HepG2 (cell line): ENCODE measurements around the gene PTGES3. TPM values are rescaled to one million over a fixed set of nuclear protein-coding genes. Genes with fewer than 3 reads are reported as not detected.
A peak's percentile ranks its signal among the peaks of the same experiment; 100 is the strongest.

ENCODE experiments used
- IRF9 ChIP-seq: sonication (generic); formaldehyde crosslinking; IDR thresholded peaks from 2 replicates; pipeline ENCODE4 v1.8.0; 2022; ENCODE audit warnings: missing genetic modification reagents, mild to moderate bottlenecking, borderline replicate concordance
- IRX3 ChIP-seq: sonication (generic); formaldehyde crosslinking; IDR thresholded peaks from 2 replicates; pipeline ENCODE4 v1.8.1; 2023; ENCODE audit warnings: mild to moderate bottlenecking, low read depth, missing genetic modification reagents, borderline replicate concordance
- MTERF4 ChIP-seq: sonication (generic); formaldehyde crosslinking; IDR thresholded peaks from 2 replicates; pipeline ENCODE4 v1.8.0; 2023; ENCODE audit warnings: mild to moderate bottlenecking, missing genetic modification reagents
- NFYB ChIP-seq: sonication (generic); formaldehyde crosslinking; IDR thresholded peaks from 2 replicates; pipeline ENCODE4 v1.4.0; 2020; ENCODE audit warnings: missing genetic modification reagents
- PAF1 ChIP-seq: IDR thresholded peaks from 2 replicates; pipeline ENCODE4 v1.6.1; 2016; ENCODE audit warnings: missing genetic modification reagents, missing compliant biosample characterization
- PBX3 ChIP-seq: sonication (generic); formaldehyde crosslinking; IDR thresholded peaks from 2 replicates; pipeline ENCODE4 v1.8.1; 2023; ENCODE audit warnings: missing genetic modification reagents, inconsistent platforms, borderline replicate concordance
- POLR2AphosphoS5 ChIP-seq: IDR thresholded peaks from 2 replicates; pipeline ENCODE4 v1.6.1; 2012; ENCODE audit warnings: low read depth, low read length
- PRDM10 ChIP-seq: sonication (generic); formaldehyde crosslinking; IDR thresholded peaks from 2 replicates; pipeline ENCODE4 v1.4.0; 2020; ENCODE audit warnings: low read depth, missing genetic modification reagents
- REXO4 ChIP-seq: sonication (generic); formaldehyde crosslinking; IDR thresholded peaks from 2 replicates; pipeline ENCODE4 v1.8.0; 2022; ENCODE audit warnings: missing genetic modification reagents, mild to moderate bottlenecking, borderline replicate concordance
- RFXANK ChIP-seq: IDR thresholded peaks from 2 replicates; pipeline ENCODE4 v1.6.1; 2016
- SAFB2 ChIP-seq: sonication (generic); formaldehyde crosslinking; IDR thresholded peaks from 2 replicates; pipeline ENCODE4 v1.5.1; 2020; ENCODE audit warnings: missing genetic modification reagents, low read depth, mild to moderate bottlenecking, borderline replicate concordance
- TCF7 ChIP-seq: sonication (generic); IDR thresholded peaks from 2 replicates; pipeline ENCODE4 v1.6.1; 2016; ENCODE audit warnings: antibody characterized with exemption, low read depth
- THYN1 ChIP-seq: sonication (generic); formaldehyde crosslinking; IDR thresholded peaks from 2 replicates; pipeline ENCODE4 v1.8.1; 2023; ENCODE audit warnings: low read depth, mild to moderate bottlenecking, moderate library complexity, missing genetic modification reagents, borderline replicate concordance
- XBP1 ChIP-seq: sonication (generic); formaldehyde crosslinking; IDR thresholded peaks from 2 replicates; pipeline ENCODE4 v1.5.0; 2020; ENCODE audit warnings: missing genetic modification reagents
- ZNF121 ChIP-seq: sonication (generic); formaldehyde crosslinking; IDR thresholded peaks from 2 replicates; pipeline ENCODE4 v1.5.0; 2020; ENCODE audit warnings: mild to moderate bottlenecking, missing genetic modification reagents
- ZNF205 ChIP-seq: IDR thresholded peaks from 2 replicates; pipeline ENCODE4 v1.6.1; 2018; ENCODE audit warnings: missing biosample characterization, missing genetic modification reagents
- ZNF512B ChIP-seq: sonication (generic); formaldehyde crosslinking; IDR thresholded peaks from 2 replicates; pipeline ENCODE4 v1.5.1; 2020; ENCODE audit warnings: missing genetic modification reagents, mild to moderate bottlenecking, borderline replicate concordance
- ZNF549 ChIP-seq: sonication (generic); formaldehyde crosslinking; IDR thresholded peaks from 2 replicates; pipeline ENCODE4 v1.5.0; 2020; ENCODE audit warnings: missing genetic modification reagents
- polyA plus RNA-seq, 8 experiments: library from polyadenylated mRNA; depleted of rRNA in 3 of 8; stranded (reverse) in 7 of 8; unstranded in 1 of 8; fragments of >200 nt; fragmentation: Illumina TruSeq in 4 of 8; extraction: Trizol in 4 of 8; gene quantifications; 2 replicates each; pipeline versions ENCODE4 v1.2.1 to v1.2.3, GENCODE V29; 2011 to 2016; ENCODE audit warnings: low read depth in 4 of 8, missing spikeins in 1 of 8, mixed read lengths in 1 of 8; ENCODE audit not compliant: insufficient read depth in 1 of 8
- total RNA-seq, 5 experiments: library from RNA; depleted of rRNA; stranded (reverse); fragments of >200 nt; fragmentation: Illumina TruSeq; extraction: Trizol; gene quantifications; 2 replicates each; pipeline ENCODE4 v1.2.3, GENCODE V29; 2016; ENCODE audit warnings: low read depth in 1 of 5

PTGES3 gene
- total and polyA plus RNA-seq, 2 of the 13 experiments (the other 11 are each of a cell fraction or from before 2014, with no cell fraction given): 54.4 to 159 TPM

- TF ChIP-seq PRDM10 (CRISPR knock-in tag) (peak; percentile 79), PBX3 (CRISPR knock-in tag) (no peak), THYN1 (CRISPR knock-in tag) (no peak), NFYB (CRISPR knock-in tag) (peak; percentile 52; the same call in 1 of the 2 replicates), ZNF512B (no peak), IRF9 (CRISPR knock-in tag) (no peak), TCF7 (no peak), ZNF205 (CRISPR knock-in tag) (peak; percentile 75), IRX3 (CRISPR knock-in tag) (no peak), MTERF4 (no peak), RFXANK (CRISPR knock-in tag) (no peak), ZNF549 (CRISPR knock-in tag) (no peak), XBP1 (no peak), PAF1 (CRISPR knock-in tag) (peak; percentile 14; the same call in 1 of the 2 replicates), ZNF121 (CRISPR knock-in tag) (no peak), SAFB2 (peak; percentile 83; the same call in 1 of the 2 replicates), REXO4 (CRISPR knock-in tag) (no peak), POLR2AphosphoS5 (peak; percentile 77)
Observed at GRCh38 chr12:56636675-56637540, 51.2 kb downstream of the PTGES3 start (continued).
